ENCODE measurements around the gene CDK6.

The CDK6 gene

GRCh38 chr7:92680442-92680841 is 155.9 kb downstream of the CDK6 start:
- no peak for DNase-seq (ENCODE audit: low read depth)

- DNase-seq (ENCODE audit: low read depth): no peak
Measured at GRCh38 chr7:92678291-92678920, 158.0 kb downstream of the CDK6 start.

GRCh38 chr7:92674379-92674778 is 162.0 kb downstream of the CDK6 start:
- no peak for DNase-seq (ENCODE audit: low read depth)

- no peak for DNase-seq (ENCODE audit: low read depth)
Measured at GRCh38 chr7:92671505-92672169, 164.7 kb downstream of the CDK6 start.

GRCh38 chr7:92670204-92670851 is 166.0 kb downstream of the CDK6 start:
- DNase-seq (ENCODE audit: low read depth): no peak

GRCh38 chr7:92669616-92670165 is 166.7 kb downstream of the CDK6 start:
- DNase-seq (ENCODE audit: low read depth): no peak

GRCh38 chr7:92668564-92668963 is 167.8 kb downstream of the CDK6 start:
- DNase-seq (ENCODE audit: low read depth): no peak

- no peak for DNase-seq (ENCODE audit: low read depth)
Measured at GRCh38 chr7:92667816-92668535, 168.4 kb downstream of the CDK6 start.

- no peak for DNase-seq (ENCODE audit: low read depth)
Measured at GRCh38 chr7:92665926-92666325, 170.4 kb downstream of the CDK6 start.

- no peak for DNase-seq (ENCODE audit: low read depth)
Measured at GRCh38 chr7:92661651-92662050, 174.7 kb downstream of the CDK6 start.

GRCh38 chr7:92658671-92659070 is 177.7 kb downstream of the CDK6 start:
- no peak for DNase-seq (ENCODE audit: low read depth)

GRCh38 chr7:92657391-92657790 is 179.0 kb downstream of the CDK6 start:
- no peak for DNase-seq (ENCODE audit: low read depth)

- DNase-seq (ENCODE audit: low read depth): no peak
Measured at GRCh38 chr7:92656121-92656520, 180.3 kb downstream of the CDK6 start.

- DNase-seq (ENCODE audit: low read depth): no peak
Measured at GRCh38 chr7:92655346-92655884, 181.0 kb downstream of the CDK6 start.

- no peak for DNase-seq (ENCODE audit: low read depth)
Measured at GRCh38 chr7:92653136-92653535, 183.2 kb downstream of the CDK6 start.

- DNase-seq (ENCODE audit: low read depth): no peak
Measured at GRCh38 chr7:92652536-92652935, 183.8 kb downstream of the CDK6 start.

GRCh38 chr7:92650391-92650790 is 186.0 kb downstream of the CDK6 start:
- DNase-seq (ENCODE audit: low read depth): no peak

- no peak for DNase-seq (ENCODE audit: low read depth)
Measured at GRCh38 chr7:92648067-92648466, 188.3 kb downstream of the CDK6 start.

- DNase-seq (ENCODE audit: low read depth): no peak
Measured at GRCh38 chr7:92647652-92648051, 188.7 kb downstream of the CDK6 start.

GRCh38 chr7:92647011-92647625 is 189.3 kb downstream of the CDK6 start:
- DNase-seq (ENCODE audit: low read depth): no peak

GRCh38 chr7:92645114-92646061 is 191.0 kb downstream of the CDK6 start:
- DNase-seq (ENCODE audit: low read depth): no peak
